MM.1S (cell line): Measurements from ENCODE around the gene TMEM45B.
"Not testable (repeated sequence)": the region's sequence is repeated elsewhere in the genome, so short reads cannot be mapped to it uniquely, and the experiment has no call there.

Experiments
- DNase-seq: peaks from one replicate; pipeline ENCODE4 v3.0.0-alpha.2; 2015
- H2AFZ ChIP-seq: fragments of 300-600 bp; sonication (generic); 2 replicates; pipeline ENCODE4 v1.6.0; 2016; ENCODE audit warnings: antibody characterized with exemption, low read length
- H3F3A ChIP-seq: fragments of 300-600 bp; sonication (generic); 2 replicates; pipeline ENCODE4 v1.6.1; 2016; ENCODE audit warnings: mild to moderate bottlenecking, antibody characterized with exemption, low read length, moderate library complexity, mixed read lengths; ENCODE audit not compliant: insufficient read depth
- H3K27ac ChIP-seq: fragments of 300-600 bp; sonication (generic); 2 replicates; pipeline ENCODE4 v1.5.1; 2016; ENCODE audit warnings: mild to moderate bottlenecking, low read length
- H3K27me3 ChIP-seq: fragments of 300-600 bp; sonication (generic); replicated peaks from 2 replicates; pipeline ENCODE4 v1.6.0; 2016; ENCODE audit warnings: low read length; ENCODE audit not compliant: insufficient read depth
- H3K36me3 ChIP-seq: fragments of 300-600 bp; sonication (generic); replicated peaks from 2 replicates; pipeline ENCODE4 v1.6.1; 2016; ENCODE audit warnings: mild to moderate bottlenecking, low read length, mixed read lengths; ENCODE audit not compliant: insufficient read depth
- H3K4me1 ChIP-seq: fragments of 300-600 bp; sonication (generic); 2 replicates; pipeline ENCODE4 v1.6.1; 2016; ENCODE audit warnings: low read length, mixed read lengths
- H3K4me2 ChIP-seq: fragments of 300-600 bp; sonication (generic); 2 replicates; pipeline ENCODE4 v1.6.0; 2016; ENCODE audit warnings: low read depth, low read length
- H3K4me3 ChIP-seq: fragments of 300-600 bp; sonication (generic); 2 replicates; pipeline ENCODE4 v1.5.1; 2016; ENCODE audit warnings: low read length, mixed read lengths
- H3K79me2 ChIP-seq: fragments of 300-600 bp; sonication (generic); 2 replicates; pipeline ENCODE4 v1.6.1; 2016; ENCODE audit warnings: mixed run types, low read length, mixed read lengths
- H3K9ac ChIP-seq: fragments of 300-600 bp; sonication (generic); 2 replicates; pipeline ENCODE4 v1.6.1; 2016; ENCODE audit warnings: low read length, mixed read lengths
- H3K9me2 ChIP-seq: fragments of 300-600 bp; sonication (generic); replicated peaks from 2 replicates; pipeline ENCODE4 v1.6.1; 2016; ENCODE audit warnings: mild to moderate bottlenecking, low read length, mixed read lengths; ENCODE audit not compliant: insufficient read depth
- H3K9me3 ChIP-seq: fragments of 300-600 bp; sonication (generic); replicated peaks from 2 replicates; pipeline ENCODE4 v1.6.1; 2016; ENCODE audit warnings: mild to moderate bottlenecking, low read length, mixed read lengths; ENCODE audit not compliant: insufficient read depth
- H4K20me1 ChIP-seq: fragments of 300-600 bp; sonication (generic); 2 replicates; pipeline ENCODE4 v1.6.1; 2016; ENCODE audit warnings: mild to moderate bottlenecking, low read length, moderate library complexity, mixed read lengths; ENCODE audit not compliant: insufficient read depth
- EZH2 ChIP-seq: fragments of 300-600 bp; sonication (generic); optimal IDR thresholded peaks from 2 replicates; pipeline ENCODE3; 2017; ENCODE audit warnings: low read depth, mild to moderate bottlenecking, antibody characterized with exemption, low read length, mixed read lengths
- EZH2phosphoT487 ChIP-seq: fragments of 300-600 bp; sonication (generic); IDR thresholded peaks from 2 replicates; pipeline ENCODE4 v1.6.1; 2018; ENCODE audit warnings: antibody characterized with exemption, low read length
- TF ChIP-seq, protein P1 (sequence below): fragments of 300-600 bp; sonication (generic); IDR thresholded peaks from 2 replicates; pipeline ENCODE4 v1.5.1; 2016; ENCODE audit warnings: antibody characterized with exemption, low read length, mixed read lengths

The TMEM45B gene

GRCh38 chr11:129825380-129825779, 9.7 kb downstream of the TMEM45B start:
- Histone ChIP-seq H3K4me3 (no peak overlapping the region), H2AFZ (no peak overlapping the region), H3K9me3 (no peaks in the 10 kb centered on the region), H3K27me3 (no peaks in the 10 kb centered on the region), H4K20me1 (no peaks in the 10 kb centered on the region), H3K4me1 (no peaks in the 10 kb centered on the region), H3K36me3 (no peaks in the 10 kb centered on the region), H3K9me2 (no peaks in the 10 kb centered on the region), H3K9ac (no peak overlapping the region), H3K27ac (no peak overlapping the region), H3K79me2 (no peaks in the 10 kb centered on the region), H3F3A (no peaks in the 10 kb centered on the region), H3K4me2 (no peak overlapping the region)
- no peak for DNase-seq
- TF ChIP-seq EZH2phosphoT487 (no peak), EZH2 (no peak)
- TF ChIP-seq, protein P1, sequence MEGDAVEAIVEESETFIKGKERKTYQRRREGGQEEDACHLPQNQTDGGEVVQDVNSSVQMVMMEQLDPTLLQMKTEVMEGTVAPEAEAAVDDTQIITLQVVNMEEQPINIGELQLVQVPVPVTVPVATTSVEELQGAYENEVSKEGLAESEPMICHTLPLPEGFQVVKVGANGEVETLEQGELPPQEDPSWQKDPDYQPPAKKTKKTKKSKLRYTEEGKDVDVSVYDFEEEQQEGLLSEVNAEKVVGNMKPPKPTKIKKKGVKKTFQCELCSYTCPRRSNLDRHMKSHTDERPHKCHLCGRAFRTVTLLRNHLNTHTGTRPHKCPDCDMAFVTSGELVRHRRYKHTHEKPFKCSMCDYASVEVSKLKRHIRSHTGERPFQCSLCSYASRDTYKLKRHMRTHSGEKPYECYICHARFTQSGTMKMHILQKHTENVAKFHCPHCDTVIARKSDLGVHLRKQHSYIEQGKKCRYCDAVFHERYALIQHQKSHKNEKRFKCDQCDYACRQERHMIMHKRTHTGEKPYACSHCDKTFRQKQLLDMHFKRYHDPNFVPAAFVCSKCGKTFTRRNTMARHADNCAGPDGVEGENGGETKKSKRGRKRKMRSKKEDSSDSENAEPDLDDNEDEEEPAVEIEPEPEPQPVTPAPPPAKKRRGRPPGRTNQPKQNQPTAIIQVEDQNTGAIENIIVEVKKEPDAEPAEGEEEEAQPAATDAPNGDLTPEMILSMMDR, result no peak

DNA sequence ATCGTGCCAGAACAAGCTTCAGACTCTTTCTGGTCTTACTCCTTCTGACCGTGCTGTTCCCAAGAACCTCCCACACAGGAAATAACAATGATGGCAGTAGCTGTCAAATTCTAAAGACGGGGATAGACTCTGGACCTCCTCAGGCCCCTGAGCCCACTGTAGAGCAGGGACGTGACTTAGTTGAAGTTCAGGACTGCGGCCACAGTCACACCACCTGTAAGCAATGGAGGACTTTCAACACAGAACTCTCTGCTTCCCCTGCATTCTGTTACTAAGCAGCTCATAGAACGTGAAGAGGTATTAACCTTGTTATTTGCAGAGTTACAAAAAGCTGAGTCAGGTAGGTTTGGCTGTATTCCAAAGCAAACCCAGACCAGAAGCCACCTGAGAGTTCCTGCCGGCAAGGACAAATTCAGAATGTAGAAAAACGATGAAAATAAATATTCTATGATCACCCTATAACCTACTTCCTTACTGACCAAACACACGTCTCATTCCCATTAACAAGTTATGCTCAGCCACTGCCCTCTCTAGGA, 12.7 kb downstream of the TMEM45B start:
- H2AFZ ChIP-seq, result no peak overlapping the region
- DNase-seq, result no peak
- no peaks in the 10 kb centered on the region for H3K27me3 ChIP-seq
- no peak overlapping the region for H3K4me3 ChIP-seq
- no peaks in the 10 kb centered on the region for H3K4me1 ChIP-seq
- H3K79me2 ChIP-seq, result no peaks in the 10 kb centered on the region
- H3K9me2 ChIP-seq, result no peaks in the 10 kb centered on the region
- no peaks in the 10 kb centered on the region for H4K20me1 ChIP-seq
- TF ChIP-seq, protein P1, result no peak
- TF ChIP-seq EZH2, result no peak
- TF ChIP-seq EZH2phosphoT487, result no peak
- no peak overlapping the region for H3K9ac ChIP-seq
- H3K4me2 ChIP-seq, result no peak overlapping the region
- H3K9me3 ChIP-seq, result no peaks in the 10 kb centered on the region
- H3F3A ChIP-seq, result no peaks in the 10 kb centered on the region
- no peaks in the 10 kb centered on the region for H3K36me3 ChIP-seq
- H3K27ac ChIP-seq, result no peak overlapping the region

DNA sequence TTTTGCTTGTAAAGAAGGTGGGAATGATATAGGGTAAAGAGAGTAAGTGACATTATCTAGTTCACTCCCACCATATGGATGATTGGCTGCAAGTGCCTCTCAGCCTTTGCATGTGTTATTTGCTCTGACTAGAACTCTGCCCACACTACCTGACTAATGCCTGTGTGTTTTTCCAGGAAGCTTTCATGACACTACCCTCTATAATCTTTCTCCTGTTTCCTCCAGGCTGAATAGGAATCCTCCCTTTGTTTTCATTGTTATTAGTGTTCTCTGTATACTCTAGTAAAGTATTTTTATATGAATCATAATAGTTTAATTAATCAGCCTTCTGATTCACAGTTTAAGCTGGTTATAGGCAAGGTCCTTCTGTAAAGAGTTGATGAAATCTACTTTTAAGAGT, 13.8 kb downstream of the TMEM45B start:
- H3K79me2 ChIP-seq, H3K27ac ChIP-seq, H3F3A ChIP-seq, H3K4me3 ChIP-seq, H3K9me2 ChIP-seq, H3K4me1 ChIP-seq, H3K4me2 ChIP-seq, H4K20me1 ChIP-seq, H3K9me3 ChIP-seq, H3K36me3 ChIP-seq, DNase-seq, H3K9ac ChIP-seq, H2AFZ ChIP-seq, H3K27me3 ChIP-seq: not testable (repeated sequence)

- H3K9me2 ChIP-seq, H3K9ac ChIP-seq, H3K4me1 ChIP-seq, H3K79me2 ChIP-seq, H3K9me3 ChIP-seq, H3F3A ChIP-seq, H3K36me3 ChIP-seq, H3K4me2 ChIP-seq, H3K27me3 ChIP-seq, H3K4me3 ChIP-seq, H4K20me1 ChIP-seq, H3K27ac ChIP-seq, DNase-seq, H2AFZ ChIP-seq: not testable (repeated sequence)
These were observed 15.6 kb downstream of the TMEM45B start for GRCh38 chr11:129831227-129831626.

GRCh38 chr11:129833260-129833659, 17.6 kb downstream of the TMEM45B start:
- H3K9me2 ChIP-seq, H3K4me2 ChIP-seq, H3K9me3 ChIP-seq: not testable (repeated sequence)

DNA sequence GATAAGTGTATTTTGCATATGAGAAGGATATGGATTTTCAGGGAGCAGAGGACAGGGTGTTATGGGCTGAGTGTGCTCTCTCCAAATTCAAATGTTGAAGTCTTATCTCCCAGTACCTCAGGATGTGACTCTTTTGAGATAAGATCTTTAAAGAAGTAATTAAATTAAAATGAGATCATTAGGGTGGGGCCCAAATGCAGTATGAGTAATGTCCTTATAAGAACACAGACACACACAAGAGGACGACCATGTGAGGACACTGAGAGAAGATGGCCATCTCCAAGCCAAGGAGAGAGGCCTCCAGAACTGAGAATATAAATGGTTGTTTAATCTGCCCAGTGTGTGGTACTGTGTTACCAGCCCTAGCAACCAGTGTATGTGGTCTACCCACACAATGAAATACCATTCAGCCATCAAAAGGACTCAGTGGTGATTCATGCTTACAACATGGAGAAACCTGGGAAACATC, 20.8 kb downstream of the TMEM45B start:
- not testable (repeated sequence) for H3K4me1 ChIP-seq, DNase-seq, H3K4me2 ChIP-seq

More at GRCh38 chr11:129833260-129833659, 17.6 kb downstream of the TMEM45B start:
- H3K27me3 ChIP-seq, H2AFZ ChIP-seq, H3K36me3 ChIP-seq, H3K9ac ChIP-seq, H3K27ac ChIP-seq, H3K79me2 ChIP-seq, H3K4me1 ChIP-seq, H3K4me3 ChIP-seq, DNase-seq, H4K20me1 ChIP-seq, H3F3A ChIP-seq: not testable (repeated sequence)

More for the DNA sequence above, 20.8 kb downstream of the TMEM45B start:
- H3K4me3 ChIP-seq, H3K79me2 ChIP-seq, H3F3A ChIP-seq, H2AFZ ChIP-seq, H3K9ac ChIP-seq, H3K9me3 ChIP-seq, H3K9me2 ChIP-seq, H3K36me3 ChIP-seq, H3K27ac ChIP-seq, H3K27me3 ChIP-seq, H4K20me1 ChIP-seq: not testable (repeated sequence)
